Measurements from ENCODE around the gene EMX2. TPM values are rescaled to one million over a fixed set of nuclear protein-coding genes. Genes with fewer than 3 reads are reported as not detected.
A peak's percentile ranks its signal among the peaks of the same experiment; 100 is the strongest.

EMX2 gene
- total and polyA plus RNA-seq, 10 of the 15 experiments (the other 5 are each of a cell fraction or from before 2014, with no cell fraction given): 0.12 TPM; not detected in 9

DNA sequence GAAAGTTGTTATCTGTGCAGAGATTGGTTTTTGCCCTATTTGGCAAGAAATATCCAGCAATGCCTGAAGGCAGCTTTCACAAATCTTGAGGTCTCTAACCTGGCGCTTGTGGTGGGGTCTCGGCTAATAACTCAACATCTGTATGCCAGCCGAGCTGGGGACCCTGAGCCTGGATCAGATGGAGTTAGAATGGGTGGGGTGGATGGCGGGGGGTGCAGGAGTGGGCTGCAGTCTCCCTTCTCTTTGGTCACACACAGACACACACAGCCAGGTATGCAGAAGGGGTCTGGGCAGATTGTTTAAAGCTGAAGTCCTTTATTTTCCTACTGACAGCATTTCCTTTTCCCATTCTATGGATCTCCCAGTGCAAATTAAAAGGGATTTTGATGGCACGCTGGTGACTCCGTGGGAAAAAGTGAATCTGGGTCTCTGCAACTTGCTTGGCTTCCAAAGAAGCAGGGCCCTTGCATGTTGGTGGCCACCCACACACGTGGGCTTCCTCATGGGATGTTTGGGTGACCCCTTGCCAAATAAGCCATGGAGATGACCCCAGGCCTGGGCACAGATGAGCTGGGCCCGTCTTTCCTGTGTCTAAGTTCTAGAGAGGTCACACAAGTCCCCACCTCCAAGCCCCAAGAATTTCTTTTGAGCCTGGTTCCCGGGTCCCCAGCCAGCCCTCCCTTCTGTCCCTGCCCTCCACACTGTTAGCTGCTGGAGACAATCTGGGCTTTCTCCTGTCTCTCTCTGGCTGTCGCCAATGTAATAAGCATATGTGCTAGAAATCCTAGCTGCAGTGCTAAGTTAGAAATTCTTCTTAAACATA is 39.9 kb upstream of the EMX2 start:
- H3K9ac ChIP-seq (ENCODE audit: control insufficient read depth, insufficient read depth, low read length): no peak overlapping the region
- no peak overlapping the region for H3K27ac ChIP-seq (ENCODE audit: control insufficient read depth, insufficient read depth)
- H3K4me3 ChIP-seq: no peak overlapping the region
- in situ Hi-C loops (cut with MboI): no loop called here
- H3K27me3 ChIP-seq (replicated peaks in 1 of 2; ENCODE audit: control insufficient read depth in 2 of 2, insufficient read depth in 2 of 2, low read length in 1 of 2): peaks cover 2 to 3% of the 10 kb centered on the region in 2 experiments; a peak in 1 of 4 replicates
- H4K20me1 ChIP-seq (ENCODE audit: control insufficient read depth, insufficient read depth): no peaks in the 10 kb centered on the region
- FAIRE-seq: no peak
- peak; percentile 43 for ATAC-seq
- H3K79me2 ChIP-seq (ENCODE audit: control insufficient read depth, insufficient read depth, low read length): no peaks in the 10 kb centered on the region
- no peaks in the 10 kb centered on the region for H3K36me3 ChIP-seq (ENCODE audit: control insufficient read depth in 2 of 2, insufficient read depth in 2 of 2, low read length in 1 of 2)
- DNase-seq (ENCODE audit: low read depth, low spot score): no peak
- intact Hi-C loops (cut with micrococcal nuclease; ENCODE audit: unreplicated experiment): no loop called here
- H3K4me1 ChIP-seq (ENCODE audit: control insufficient read depth, insufficient read depth, low read length): no peaks in the 10 kb centered on the region
- 43% methylated on average over 10 of the region's 10 CpGs for WGBS (ENCODE audit: insufficient coverage, insufficient replicate concordance, low lambda C conversion rate, missing lambda C conversion rate)
- ChIA-PET POLR2A (no interaction called here), CTCF (interaction anchor here (0.6 to 2.7 kb wide), 11 partner anchors 9 to 757 kb away, joined by 3 to 11 read pairs (median 4); no protein-coding TSS in a partner anchor), RAD21 (ENCODE audit: unreplicated experiment) (interaction anchor here (1.8 to 2.2 kb wide), 3 partner anchors 60 to 740 kb away, joined by 4 to 8 read pairs (median 5); no protein-coding TSS in a partner anchor), SMC1A (ENCODE audit: uncharacterized antibody, unreplicated experiment) (interaction anchor here (1.0 to 4.0 kb wide), 10 partner anchors 14 to 742 kb away, joined by 3 to 12 read pairs (median 4); no protein-coding TSS in a partner anchor)
- no peak overlapping the region for H2AFZ ChIP-seq (ENCODE audit: control insufficient read depth, low read depth, low read length)
- no TSS peak for BruUV-seq (replicated peaks)
- no peak for TF ChIP-seq NR2C1 (IDR thresholded peaks at IDR 0.05)
- TF ChIP-seq, protein P1, sequence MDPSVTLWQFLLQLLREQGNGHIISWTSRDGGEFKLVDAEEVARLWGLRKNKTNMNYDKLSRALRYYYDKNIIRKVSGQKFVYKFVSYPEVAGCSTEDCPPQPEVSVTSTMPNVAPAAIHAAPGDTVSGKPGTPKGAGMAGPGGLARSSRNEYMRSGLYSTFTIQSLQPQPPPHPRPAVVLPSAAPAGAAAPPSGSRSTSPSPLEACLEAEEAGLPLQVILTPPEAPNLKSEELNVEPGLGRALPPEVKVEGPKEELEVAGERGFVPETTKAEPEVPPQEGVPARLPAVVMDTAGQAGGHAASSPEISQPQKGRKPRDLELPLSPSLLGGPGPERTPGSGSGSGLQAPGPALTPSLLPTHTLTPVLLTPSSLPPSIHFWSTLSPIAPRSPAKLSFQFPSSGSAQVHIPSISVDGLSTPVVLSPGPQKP (IDR thresholded peaks at IDR 0.05; ENCODE audit: low read depth, low read length): no peak
- no peak for TF ChIP-seq BHLHE40 (IDR thresholded peaks at IDR 0.05; ENCODE audit: borderline replicate concordance in 1 of 2, low read depth in 2 of 2, low read length in 1 of 2)
- no peak for TF ChIP-seq CREB1 (IDR thresholded peaks at IDR 0.05; ENCODE audit: low read depth)
- no peak for TF ChIP-seq NRF1 (conservative IDR thresholded peaks at IDR 0.05; ENCODE audit: low read depth, low read length)
- TF ChIP-seq RELA (IDR thresholded peaks at IDR 0.05; ENCODE audit: borderline replicate concordance, partially characterized antibody): no peak
- no peak for TF ChIP-seq TARDBP (IDR thresholded peaks at IDR 0.05; ENCODE audit: borderline replicate concordance)
- TF ChIP-seq NBN (IDR thresholded peaks at IDR 0.05): no peak
- no peak for TF ChIP-seq YY1 (IDR thresholded peaks at IDR 0.05; ENCODE audit: low read depth, low read length)
- no peaks in the 10 kb centered on the region for H3K9me3 ChIP-seq (replicated peaks; ENCODE audit: control insufficient read depth, insufficient read depth, low read length)
- H3K4me2 ChIP-seq (ENCODE audit: control insufficient read depth, insufficient read depth): no peak overlapping the region

Measured in GM12878 (cell line).